GM18505 (cell line): ENCODE data around the gene PLA2G4B.

Source experiments
- ATAC-seq: cut with Tn5 transposase; IDR thresholded peaks from one replicate; pipeline ENCODE4 v1.9.1; 2021; ENCODE audit not compliant: unreplicated experiment
- POLR2A ChIP-seq: IDR thresholded peaks from 4 replicates; pipeline ENCODE4 v1.6.1; 2011; ENCODE audit warnings: borderline replicate concordance; ENCODE audit not compliant: insufficient read depth, insufficient read length; ENCODE audit errors: extremely low read depth

The PLA2G4B gene

DNA sequence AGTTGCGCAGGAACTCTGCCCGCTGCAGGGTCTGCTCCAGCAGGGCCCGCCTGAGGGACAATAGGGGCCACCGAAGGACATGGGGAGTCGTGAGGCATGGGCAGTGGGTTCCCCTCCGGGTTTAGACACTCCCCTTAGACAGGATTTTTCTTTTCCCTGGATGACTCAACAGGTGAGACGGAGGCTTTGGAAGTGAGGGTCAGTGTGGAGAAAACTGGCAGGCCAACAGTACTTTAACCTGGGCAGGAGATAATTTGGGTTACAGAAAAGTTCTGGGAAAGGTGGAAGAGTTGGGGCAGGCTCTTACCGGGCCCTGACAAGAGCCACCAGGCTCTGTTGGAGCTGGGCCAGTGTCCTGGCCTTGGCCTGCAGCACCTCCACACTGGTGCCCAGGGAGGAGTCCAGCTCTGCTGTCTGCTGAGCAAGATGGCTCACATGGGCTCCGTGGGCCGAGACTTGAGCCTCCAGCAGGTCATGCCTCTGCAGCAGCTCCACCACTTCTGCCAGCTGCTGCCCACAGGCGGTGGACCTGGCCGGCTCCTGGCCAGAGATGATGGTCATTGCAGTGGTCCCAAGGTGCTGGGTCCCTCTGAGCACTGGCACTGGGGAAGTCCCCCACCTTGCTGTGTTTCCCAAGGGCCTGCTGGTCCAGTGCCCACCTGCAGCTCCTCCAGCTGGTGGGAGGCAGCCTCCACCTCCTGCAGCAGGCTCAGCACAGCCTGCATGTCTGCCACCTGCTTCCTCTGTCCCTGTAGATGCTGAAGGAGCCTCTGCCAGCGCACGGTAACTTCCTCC, 44.2 kb downstream of the PLA2G4B start:
- TF ChIP-seq POLR2A: no peak

DNA sequence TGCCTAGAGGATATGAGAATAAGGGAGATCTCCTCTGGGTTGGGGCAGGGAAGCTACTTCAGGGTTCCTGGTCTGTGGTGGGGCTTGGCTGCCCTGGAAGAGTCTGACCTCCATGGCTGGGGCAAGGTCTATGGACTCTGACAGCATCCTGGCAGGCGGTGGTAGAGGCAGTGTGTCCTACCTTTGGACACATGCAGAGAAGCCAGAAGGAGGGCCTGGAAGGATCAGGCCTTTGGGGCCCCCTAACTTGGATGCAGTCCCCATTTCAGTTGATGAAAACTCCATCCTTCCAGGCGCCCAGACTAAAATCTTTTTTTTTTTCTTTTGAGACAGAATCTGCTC, 44.8 kb downstream of the PLA2G4B start:
- no peak for ATAC-seq
- TF ChIP-seq POLR2A: no peak

More for the DNA sequence above, 44.2 kb downstream of the PLA2G4B start:
- no peak for ATAC-seq

DNA sequence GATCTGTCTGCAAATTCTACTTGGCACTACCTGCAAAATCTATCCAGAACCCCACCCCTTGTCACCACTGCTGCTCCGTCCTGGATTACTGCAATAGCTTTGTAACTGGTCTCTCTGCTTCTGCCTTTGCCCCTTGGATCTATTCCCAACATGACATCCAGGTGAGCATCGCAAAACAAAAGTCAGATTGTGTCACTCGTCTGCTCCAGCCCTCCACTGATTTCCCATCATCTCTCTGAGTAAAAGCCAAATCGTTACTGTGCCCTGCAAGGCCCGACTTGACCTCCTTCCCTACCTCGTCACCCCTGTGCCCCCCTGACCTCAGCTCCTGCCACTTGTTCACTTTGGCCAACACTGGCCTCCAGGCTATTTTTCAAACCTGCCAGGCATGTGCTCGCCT, 45.8 kb downstream of the PLA2G4B start:
- ATAC-seq: no peak
- TF ChIP-seq POLR2A: no peak

DNA sequence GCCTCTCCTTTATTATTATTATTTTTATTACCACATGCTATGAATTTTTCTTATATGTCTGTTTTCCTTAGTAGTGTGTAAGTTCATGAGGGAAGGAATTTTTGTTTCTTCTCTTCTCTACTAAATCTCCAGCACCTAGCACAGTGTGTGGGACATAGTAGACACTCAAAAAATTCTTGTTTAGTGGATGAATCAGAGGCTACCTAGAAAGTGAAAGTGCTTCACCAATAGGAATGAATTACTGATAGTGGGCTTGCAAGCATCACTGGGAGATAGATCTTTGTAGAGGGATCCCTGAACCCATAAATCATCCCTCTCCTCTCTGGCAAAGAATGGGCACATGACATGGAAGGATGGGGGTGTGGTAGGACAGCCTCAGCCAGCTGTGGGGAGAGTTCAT, 46.7 kb downstream of the PLA2G4B start:
- no peak for TF ChIP-seq POLR2A
- no peak for ATAC-seq

DNA sequence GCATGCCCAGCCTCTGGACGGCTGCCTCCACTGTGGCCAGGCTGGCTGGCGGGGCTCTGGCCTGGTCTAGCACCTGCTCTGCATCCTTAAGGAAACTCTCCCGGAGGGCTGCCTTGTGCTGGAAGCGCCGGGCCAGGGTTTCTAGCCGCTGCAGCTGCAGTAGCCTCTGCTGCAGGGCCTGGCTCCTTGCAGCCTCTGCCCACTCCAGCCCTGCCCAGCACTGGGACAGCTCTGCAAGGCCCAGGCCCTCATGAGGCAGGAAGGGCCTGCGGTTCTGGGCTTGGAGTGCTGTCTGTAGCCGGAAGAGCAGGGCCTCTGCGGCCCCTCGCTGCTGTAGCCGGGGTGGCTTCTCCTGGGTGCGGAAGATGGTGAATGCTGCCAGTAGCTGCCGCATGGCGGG, 47.2 kb downstream of the PLA2G4B start:
- no peak for TF ChIP-seq POLR2A
- no peak for ATAC-seq

DNA sequence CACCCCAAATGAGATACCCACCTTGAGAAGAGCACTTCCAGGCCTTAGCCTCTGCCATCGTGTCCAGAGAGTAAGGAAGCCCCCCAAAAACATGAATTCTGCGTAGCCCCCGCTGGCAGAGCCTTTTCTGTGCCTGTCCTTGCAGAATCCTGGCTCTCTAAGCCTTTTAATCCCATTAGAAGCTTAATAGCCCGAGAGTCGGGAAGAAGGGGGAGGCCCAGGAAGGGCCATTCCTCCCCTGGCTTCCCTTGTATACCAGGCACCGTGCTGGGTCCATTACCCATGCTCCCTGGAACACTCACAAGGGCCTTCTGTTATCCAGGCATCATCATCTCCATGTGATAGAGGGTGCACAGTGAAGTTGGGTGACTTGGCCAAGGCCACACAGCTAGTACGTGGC, 48.1 kb downstream of the PLA2G4B start:
- TF ChIP-seq POLR2A: no peak
- ATAC-seq: no peak

DNA sequence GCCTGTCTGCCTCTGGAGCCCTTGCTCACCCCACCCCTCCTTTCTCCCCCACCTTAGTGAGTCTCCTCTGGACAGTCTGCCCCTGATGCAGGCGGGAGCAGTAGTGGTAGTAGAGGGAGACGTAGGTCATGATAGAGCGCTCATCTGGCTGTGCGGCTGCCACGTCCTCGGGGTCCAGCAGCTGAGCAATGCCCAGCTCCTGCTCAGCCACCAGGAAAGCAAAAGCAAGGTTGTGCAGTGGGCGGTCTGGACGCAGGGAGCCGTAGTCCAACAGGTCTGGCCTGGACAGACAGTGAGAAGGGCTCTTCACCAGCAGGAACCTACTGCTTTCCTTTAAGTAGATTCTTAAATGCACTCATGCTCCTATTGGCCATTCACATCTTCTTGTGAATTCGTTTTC, 48.5 kb downstream of the PLA2G4B start:
- ATAC-seq: no peak
- no peak for TF ChIP-seq POLR2A

DNA sequence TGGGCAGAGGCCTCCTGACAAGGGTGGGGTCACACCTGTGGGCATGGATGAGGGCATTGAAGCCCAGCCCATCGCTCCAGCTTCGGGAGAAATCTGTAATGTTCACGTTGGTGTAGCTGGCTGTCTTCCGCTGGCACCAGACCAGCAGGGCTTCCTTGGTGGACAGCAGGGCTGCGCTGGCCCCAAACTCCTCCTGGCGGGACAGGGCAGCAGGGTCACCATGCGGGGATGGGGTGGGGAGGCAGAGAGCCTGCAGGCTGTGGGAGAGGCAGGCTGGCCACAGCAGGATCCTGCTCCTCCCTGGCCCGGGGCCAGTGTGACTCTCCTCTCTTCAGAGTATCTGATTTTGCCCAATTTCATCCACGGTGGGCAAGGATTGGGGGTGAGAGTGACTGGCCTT, 49.2 kb downstream of the PLA2G4B start:
- ATAC-seq: no peak
- no peak for TF ChIP-seq POLR2A

DNA sequence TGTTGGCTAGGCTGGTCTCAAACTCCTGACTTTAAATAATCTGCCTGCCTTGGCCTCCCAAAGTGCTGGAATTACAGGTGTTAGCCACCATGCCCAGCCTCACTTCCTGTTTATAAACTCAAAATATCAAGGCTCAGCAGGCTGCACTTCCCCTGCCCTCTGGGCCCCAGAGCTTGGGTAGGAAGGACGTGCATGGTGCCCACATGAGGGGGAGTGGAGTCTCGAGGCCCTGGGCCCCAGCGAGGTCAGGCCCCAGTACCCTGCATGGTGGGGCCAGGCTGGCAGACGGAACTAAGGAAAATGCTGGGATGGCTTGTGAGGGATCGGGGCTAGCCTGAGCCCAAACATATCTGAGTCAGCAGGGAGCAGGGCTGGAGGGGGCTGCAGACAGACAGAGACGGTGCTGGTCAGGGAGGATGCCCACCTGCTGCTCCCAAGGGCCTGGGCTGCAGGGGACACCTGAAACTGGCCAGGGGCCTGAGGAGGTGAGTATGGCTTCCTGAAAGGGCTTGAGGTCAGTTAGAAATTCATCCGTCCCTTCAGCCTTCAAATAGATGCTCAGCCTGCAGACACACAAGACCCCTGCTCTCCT, 50.1 kb downstream of the PLA2G4B start:
- no peak for TF ChIP-seq POLR2A
- ATAC-seq: no peak

DNA sequence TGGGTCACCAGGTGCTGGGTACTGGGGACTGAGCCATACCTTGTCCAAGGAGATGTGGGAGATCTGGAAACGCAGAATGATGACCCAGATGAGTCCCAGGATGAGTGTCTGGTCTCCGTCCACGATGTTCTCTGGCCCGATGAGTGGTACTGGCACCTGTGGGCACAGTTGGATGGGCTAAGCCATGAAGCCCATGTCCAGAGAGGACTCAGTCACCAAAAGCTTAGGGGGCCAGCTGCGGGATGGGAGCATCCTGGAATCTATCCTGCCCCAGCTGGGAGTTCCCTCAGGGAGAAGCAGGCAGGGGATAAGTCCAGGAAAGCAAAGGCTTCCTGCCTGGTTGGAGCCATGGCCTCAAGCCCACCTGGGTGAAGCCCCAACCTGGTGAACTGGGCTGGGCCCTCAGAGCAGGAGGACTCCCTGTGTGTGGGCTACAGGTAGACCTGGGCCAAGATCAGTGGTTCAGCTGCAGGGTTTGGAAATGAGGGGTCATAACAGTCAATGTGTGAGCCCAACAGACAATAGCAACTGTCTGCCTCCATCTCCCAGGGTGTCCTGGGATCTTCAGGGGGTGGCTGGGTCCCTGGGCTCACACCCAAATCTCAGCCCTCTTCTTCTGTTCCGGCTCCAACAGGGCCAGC, 51.5 kb downstream of the PLA2G4B start:
- no peak for TF ChIP-seq POLR2A
- ATAC-seq: no peak

DNA sequence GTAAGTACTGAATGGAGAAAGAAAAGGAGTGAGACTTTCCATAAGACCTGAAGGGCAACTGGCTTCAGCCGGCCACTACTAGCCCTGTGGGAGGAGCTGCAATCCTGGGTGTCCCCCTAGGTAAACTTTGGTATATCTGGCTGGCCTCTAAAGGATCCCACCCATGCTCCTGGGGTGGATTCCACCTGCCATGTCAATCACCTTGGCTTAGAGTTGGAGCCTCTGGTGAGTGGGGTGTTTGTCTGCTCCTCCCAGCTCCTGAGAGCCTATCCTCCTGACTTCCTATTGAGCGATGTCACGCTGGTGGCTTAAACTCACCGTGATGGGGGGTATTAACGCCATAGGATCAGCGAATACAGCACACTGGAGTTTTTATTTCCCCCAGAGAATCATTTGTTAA, 52.6 kb downstream of the PLA2G4B start:
- TF ChIP-seq POLR2A: no peak
- no peak for ATAC-seq

DNA sequence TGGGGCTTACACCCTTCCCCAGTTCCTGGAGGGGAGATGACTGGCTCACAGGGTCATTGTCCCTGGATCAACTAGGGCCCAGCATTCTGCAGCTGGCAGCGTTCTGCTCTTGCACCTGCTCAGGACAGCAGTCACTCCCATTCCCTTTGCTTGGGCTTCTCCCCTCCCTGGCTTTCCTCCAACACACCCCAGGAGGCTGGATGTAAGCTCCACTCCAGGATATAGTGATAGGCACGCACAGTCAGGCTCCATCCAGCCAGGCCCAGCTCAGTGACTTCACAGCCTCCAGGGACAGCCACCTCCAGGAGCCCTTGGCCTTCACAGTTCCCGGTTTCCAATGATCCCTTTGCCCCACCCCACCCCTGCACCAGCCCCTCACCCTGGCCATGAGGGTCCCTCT, 53.3 kb downstream of the PLA2G4B start:
- ATAC-seq: no peak
- TF ChIP-seq POLR2A: no peak

DNA sequence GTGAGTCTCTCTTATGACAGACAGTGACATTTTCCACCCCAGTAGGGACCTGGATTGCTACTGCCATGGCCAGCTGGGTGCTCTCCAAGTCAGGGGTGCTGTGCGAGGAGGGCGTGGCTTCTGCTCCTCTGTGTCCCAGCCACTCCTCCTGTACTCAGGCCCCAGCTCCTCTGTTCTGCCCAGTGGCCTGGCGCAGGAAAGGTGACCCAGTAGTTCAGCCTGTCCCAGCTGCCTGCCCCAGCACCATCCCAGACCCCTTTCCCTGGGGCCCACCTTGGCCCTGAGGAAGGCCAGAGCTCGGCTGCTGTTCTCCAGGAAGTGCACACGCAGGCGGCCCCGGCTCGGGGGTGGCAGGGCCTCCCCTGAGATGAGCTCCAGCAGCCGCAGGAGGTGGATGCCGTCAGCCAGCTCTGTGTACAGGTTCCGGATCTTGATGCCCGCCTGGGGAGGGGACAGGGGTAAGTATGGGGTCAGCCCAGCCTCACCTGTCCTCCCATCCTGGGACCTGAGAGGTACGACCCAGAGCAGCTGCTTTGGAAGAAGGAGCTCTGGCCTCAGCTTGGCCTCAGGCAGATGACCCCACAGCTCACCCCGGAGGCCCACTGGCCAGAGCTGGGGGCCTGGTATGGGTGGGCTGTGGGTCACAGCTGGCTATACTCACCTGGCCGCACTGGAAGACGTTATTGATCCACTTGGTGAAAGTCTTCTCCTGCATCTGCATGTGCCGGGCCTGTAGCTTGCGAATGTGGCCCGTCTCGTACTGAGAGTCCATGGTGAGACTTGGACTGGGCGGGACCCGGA, 54.2 kb downstream of the PLA2G4B start:
- no peak for TF ChIP-seq POLR2A
- no peak for ATAC-seq

DNA sequence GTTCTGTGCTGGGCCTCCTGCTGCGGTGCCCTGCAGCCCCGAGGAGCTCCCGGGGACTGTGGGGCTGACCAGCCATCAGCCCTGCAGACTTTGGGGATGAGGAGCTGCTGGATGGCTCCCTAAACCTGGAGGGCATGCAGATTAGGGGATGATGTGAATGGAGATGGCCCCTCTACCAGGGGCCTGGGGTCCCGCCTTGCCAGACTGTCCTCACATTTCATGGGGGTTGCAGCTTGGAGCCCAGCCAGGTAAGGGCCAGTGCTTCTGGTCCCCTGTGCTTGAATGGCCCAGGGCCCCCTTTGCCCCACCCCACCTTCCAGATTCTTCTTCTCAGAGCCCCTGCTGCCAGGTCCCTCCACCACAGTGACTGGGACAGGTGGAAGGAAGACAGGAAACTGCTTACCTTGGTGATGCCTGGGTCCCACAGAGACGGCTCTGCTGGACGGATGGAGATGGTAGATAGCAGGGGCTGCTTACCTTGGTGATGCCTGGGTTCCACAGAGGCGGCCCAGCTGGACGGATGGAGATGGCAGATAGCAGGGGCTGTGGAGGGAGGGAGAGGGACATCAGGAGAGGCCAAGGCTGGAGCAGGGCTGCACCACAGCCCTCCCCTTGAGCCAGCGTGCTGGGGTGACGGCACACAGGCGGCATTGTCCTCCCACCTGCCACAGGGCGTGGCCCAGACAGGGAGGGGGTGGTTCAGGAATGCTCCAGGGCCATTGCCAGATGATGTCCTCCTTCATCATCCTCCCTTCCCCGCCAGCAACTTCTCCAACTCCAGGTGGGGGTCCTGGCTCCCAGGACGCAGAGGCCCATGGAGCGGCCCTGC, 55.0 kb downstream of the PLA2G4B start, which contains the start of gene SPTBN5:
SPTBN5 (minus strand) TSS at position 632 of the 829 bp plus-strand sequence; CDS start at position 76, 556 bp downstream.
- ATAC-seq: no peak
- TF ChIP-seq POLR2A: no peak
